ENCODE results near the gene CTDP1.
"Not testable (repeated sequence)": the region's sequence is repeated elsewhere in the genome, so short reads cannot be mapped to it uniquely, and the experiment has no call there.

CTDP1 gene

DNA sequence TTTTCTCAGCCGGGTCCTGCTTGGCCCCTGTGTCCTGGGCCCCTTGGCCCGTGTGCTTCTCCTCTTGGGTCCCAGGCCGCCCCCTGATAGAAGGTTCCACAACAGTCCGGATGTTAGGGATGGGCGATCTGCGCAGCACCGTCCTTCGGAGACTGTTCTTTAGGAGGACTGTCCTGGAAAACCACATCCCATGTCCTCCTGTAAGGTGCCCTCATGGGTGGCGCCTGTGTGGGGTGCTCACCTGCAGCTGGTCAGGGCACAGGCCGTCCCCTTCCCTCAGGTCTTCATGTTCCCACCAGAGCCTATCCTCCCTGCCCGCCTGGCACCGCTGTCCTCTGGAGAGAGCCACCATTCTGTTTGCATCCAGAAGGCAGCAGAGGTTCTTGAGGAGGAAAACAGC lies 50.0 kb downstream of the CTDP1 start:
- H3K4me1 Mint-ChIP-seq (ENCODE audit: low read depth): peaks cover 8% of the 10 kb centered on the region
- H3K9me3 Mint-ChIP-seq (ENCODE audit: low read depth): no peaks in the 10 kb centered on the region
- H3K27ac Mint-ChIP-seq: no peak overlapping the region
- H3K27me3 Mint-ChIP-seq: no peaks in the 10 kb centered on the region
- H3K36me3 Mint-ChIP-seq: peaks cover 47% of the 10 kb centered on the region
- H3K4me3 Mint-ChIP-seq: no peak overlapping the region

DNA sequence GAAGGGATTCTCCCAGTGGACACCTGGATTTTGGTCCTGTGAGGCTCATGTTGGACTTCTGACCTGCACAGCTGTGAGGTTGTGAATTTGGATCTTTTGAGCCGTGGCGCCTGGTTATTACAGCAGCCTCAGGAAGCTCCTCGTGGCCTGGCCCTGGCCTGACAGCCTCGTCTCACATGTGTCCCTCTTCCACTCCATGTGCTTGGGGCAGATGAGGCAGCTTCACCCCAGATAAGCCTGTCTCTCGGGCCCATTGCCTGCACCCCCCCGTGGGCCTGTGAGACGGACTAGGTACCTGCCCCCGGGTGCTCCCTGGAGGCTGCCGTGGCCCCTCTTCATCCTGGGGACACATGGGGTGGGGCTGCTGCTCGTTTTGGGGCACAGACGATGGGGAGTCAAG lies 51.2 kb downstream of the CTDP1 start:
- H3K4me1 Mint-ChIP-seq (ENCODE audit: low read depth): peaks cover 4% of the 10 kb centered on the region
- H3K36me3 Mint-ChIP-seq: peaks cover 44% of the 10 kb centered on the region
- H3K27ac Mint-ChIP-seq: no peak overlapping the region
- no peak overlapping the region for H3K4me3 Mint-ChIP-seq
- H3K27me3 Mint-ChIP-seq: no peaks in the 10 kb centered on the region
- no peaks in the 10 kb centered on the region for H3K9me3 Mint-ChIP-seq (ENCODE audit: low read depth)

DNA sequence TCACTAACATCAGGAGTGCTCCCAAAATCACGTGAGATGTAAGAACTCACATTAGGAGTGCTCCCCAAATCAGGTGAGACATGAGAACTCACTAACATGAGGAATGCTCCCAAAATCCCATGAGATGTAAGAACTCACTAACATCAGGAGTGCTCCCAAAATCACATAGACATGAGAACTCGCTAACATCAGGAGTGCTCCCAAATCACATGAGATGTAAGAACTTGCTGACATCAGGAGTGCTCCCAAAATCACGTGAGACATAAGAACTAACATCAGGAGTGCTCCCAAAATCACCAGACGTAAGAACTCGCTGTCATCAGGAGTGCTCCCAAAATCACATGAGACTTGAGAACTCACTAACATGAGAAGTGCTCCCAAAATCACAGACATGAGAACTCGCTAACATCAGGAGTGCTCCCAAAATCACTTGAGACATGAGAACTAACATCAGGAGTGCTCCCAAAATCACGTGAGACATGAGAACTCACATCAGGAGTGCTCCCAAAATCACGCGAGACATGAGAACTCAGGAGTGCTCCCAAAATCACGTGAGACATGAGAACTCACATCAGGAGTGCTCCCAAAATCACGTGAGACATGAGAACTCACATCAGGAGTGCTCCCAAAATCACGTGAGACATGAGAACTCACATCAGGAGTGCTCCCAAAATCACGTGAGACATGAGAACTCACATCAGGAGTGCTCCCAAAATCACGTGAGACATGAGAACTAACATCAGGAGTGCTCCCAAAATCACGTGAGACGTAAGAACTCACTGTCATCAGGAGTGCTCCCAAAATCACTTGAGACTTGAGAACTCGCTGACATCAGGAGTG lies 52.5 kb downstream of the CTDP1 start:
- not testable (repeated sequence) for H3K4me3 Mint-ChIP-seq; H3K27ac Mint-ChIP-seq; H3K9me3 Mint-ChIP-seq (ENCODE audit: low read depth); H3K4me1 Mint-ChIP-seq (ENCODE audit: low read depth); H3K27me3 Mint-ChIP-seq
- peaks cover 41% of the 10 kb centered on the region for H3K36me3 Mint-ChIP-seq

DNA sequence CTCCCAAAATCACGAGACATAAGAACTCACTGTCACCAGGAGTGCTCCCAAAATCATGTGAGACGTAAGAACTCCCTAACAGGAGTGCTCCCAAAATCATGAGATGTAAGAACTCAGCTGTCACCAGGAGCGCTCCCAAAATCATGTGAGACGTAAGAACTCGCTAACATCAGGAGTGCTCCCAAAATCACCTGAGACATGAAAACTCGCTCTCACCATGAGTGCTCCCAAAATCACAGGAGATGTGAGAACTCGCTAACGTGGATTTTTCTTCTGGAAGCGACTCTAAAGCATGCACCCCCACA lies 53.1 kb downstream of the CTDP1 start:
- H3K4me3 Mint-ChIP-seq: no peak overlapping the region
- H3K9me3 Mint-ChIP-seq (ENCODE audit: low read depth): no peaks in the 10 kb centered on the region

DNA sequence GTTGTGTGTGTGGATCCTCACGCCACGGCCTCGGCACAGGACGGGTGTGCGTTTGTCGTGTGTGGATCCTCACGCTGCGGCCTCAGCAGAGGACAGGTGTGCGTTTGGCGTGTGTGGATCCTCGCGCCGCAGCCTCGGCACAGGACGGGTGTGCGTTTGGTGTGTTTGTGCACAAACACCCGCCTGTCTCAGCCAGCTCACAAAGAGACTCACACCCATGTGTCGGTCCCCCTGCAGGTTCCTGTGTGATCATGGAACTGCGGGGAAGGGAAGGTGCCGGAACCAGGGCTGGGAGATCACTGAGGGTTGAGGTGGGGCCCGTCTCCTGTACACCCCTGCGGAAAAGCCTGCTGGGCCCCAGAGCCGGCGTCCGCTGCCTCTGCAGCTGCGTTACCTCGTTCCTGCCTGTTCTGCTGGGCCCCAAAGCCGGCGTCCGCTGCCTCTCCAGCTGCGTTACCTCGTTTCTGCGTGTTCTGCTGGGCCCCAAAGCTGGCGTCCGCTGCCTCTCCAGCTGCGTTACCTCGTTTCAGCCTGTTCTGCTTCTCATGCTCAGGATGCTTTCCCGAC lies 53.6 kb downstream of the CTDP1 start:
- Mint-ChIP-seq H3K36me3 (peaks cover 37% of the 10 kb centered on the region), H3K27me3 (no peaks in the 10 kb centered on the region), H3K9me3 (ENCODE audit: low read depth) (no peaks in the 10 kb centered on the region), H3K27ac (no peak overlapping the region), H3K4me1 (ENCODE audit: low read depth) (no peaks in the 10 kb centered on the region), H3K4me3 (no peak overlapping the region)

More for the DNA sequence above, 53.1 kb downstream of the CTDP1 start:
- Mint-ChIP-seq H3K27ac (no peak overlapping the region), H3K36me3 (peaks cover 38% of the 10 kb centered on the region), H3K27me3 (no peaks in the 10 kb centered on the region), H3K4me1 (ENCODE audit: low read depth) (no peaks in the 10 kb centered on the region)

DNA sequence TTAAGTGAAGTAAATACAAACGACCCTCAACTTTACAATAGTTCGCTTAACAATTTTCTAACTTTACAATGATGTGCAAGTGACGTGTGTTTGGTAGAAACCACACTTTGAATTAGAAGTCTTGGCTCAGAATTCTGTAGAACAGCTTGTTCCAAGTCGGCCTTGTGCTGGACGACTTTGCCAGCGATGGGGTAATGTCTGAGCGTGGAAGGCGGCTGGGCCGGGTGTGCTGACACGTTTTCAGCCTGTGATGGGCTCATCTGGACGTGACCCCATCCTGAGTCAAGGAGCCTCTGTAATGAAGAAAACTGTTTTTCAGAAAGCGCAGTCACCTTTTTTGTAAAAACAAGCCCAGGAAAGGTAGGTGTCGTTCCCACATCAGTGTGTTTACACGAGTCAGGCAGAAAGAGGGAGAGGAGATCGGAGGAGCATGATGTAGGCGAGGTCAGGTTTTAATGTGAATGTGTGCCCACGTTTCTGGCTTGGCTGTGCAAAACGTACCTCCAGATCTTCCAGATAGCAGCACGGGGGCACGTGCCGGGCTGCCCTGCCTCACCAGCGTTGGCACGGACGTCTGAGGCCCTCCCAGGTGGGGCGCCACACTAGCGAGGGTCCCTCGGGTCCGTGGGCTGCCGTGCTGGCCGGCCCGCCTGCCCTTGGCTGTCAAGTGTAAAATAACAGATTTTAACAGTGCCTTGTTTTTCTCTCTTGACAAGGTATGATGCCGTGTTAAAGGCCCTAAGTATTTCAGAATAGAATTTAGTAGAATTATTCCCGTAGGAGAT lies 54.6 kb downstream of the CTDP1 start:
- H3K9me3 Mint-ChIP-seq (ENCODE audit: low read depth): no peaks in the 10 kb centered on the region
- H3K4me3 Mint-ChIP-seq: no peak overlapping the region
- H3K4me1 Mint-ChIP-seq (ENCODE audit: low read depth): peaks cover 3% of the 10 kb centered on the region
- H3K27me3 Mint-ChIP-seq: no peaks in the 10 kb centered on the region
- peaks cover 34% of the 10 kb centered on the region for H3K36me3 Mint-ChIP-seq
- no peak overlapping the region for H3K27ac Mint-ChIP-seq

DNA sequence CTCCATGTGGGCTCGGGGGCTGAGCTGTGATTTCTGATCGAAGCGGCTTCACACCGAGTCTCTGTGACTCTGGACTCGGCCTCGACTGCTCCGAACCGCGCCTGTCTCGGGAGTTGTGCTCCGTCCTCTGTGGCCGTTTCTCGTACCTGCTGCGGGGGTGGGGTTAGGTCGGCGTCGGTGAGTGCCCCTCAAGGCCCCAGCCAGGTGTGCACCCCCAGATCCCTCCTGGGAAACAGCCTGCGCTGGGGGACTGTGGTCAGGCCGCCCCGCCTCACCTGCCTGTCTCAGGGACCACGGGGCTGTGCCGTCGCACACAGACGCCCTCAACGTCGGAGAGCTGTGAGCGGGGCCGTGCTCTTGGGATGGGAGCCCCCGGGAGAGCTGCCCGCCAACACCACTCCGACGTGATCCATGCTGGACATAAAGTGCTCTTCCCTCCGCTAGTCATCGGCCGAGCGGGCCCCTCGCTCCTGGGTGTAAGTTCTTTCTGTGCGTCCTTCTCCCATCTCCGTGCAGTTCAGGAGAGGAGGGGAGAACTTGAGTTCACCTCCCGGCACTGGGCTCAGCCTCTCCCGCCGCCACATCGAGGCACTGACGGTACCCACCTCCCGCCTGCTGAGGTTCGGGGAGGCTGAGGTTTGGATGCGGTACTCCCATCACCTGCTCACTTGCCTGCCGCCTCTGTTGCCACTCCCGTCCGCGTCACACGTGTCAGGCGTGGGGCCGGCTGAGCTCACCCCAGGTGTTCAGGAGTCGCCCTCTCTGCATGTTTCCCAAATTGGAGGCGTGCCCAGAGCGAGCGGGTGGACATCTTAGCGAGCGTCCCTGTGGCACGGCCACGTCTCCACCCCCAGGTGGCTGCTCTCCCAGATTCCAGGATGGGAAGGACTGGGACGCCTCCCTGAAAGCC lies 55.7 kb downstream of the CTDP1 start:
- H3K4me1 Mint-ChIP-seq (ENCODE audit: low read depth): peaks cover 3% of the 10 kb centered on the region
- peaks cover 28% of the 10 kb centered on the region for H3K36me3 Mint-ChIP-seq
- no peaks in the 10 kb centered on the region for H3K9me3 Mint-ChIP-seq (ENCODE audit: low read depth)

DNA sequence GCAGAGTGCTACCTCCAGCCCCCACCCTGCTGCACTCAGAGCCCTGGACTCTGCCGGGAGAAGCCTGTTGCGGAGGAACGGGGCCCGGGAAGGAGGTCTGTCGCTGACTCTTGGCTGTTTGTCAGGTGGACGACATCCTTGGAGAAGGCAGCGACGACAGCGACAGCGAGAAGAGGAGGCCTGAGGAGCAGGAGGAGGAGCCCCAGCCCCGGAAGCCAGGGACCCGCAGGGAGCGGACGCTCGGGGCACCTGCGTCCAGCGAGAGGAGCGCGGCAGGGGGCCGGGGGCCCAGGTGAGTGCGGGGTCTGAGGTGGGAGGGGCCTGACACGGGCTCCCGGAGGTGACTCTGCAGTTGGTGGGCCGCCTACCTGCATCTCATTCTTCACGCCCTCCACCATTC lies 56.6 kb downstream of the CTDP1 start:
- Mint-ChIP-seq H3K4me3 (no peak overlapping the region), H3K4me1 (ENCODE audit: low read depth) (peaks cover 3% of the 10 kb centered on the region), H3K27ac (no peak overlapping the region), H3K27me3 (no peaks in the 10 kb centered on the region), H3K36me3 (peaks cover 26% of the 10 kb centered on the region), H3K9me3 (ENCODE audit: low read depth) (no peaks in the 10 kb centered on the region)

More for the DNA sequence above, 55.7 kb downstream of the CTDP1 start:
- H3K27me3 Mint-ChIP-seq: no peaks in the 10 kb centered on the region
- H3K4me3 Mint-ChIP-seq: no peak overlapping the region
- no peak overlapping the region for H3K27ac Mint-ChIP-seq

DNA sequence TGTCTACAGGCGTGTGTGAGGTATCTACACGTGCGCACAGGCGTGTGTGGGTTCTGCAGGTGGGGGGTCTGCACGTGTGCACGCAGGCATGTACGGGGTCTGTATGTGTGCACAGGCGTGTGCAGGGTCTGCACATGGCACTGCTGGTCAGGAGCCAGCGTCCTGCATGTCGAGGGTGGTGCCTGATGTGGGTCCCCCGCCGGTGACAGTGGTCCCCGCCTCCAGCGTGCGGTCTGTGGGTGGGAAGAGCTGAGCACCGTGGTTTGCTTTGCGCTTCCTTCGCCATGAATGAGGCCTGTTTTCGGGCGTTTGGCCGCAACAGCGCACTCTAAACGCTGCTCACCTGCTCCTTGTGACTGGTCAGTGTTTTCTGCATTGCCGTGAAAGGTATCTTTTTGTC lies 57.2 kb downstream of the CTDP1 start:
- Mint-ChIP-seq H3K36me3 (peaks cover 20% of the 10 kb centered on the region), H3K27me3 (no peaks in the 10 kb centered on the region), H3K4me1 (ENCODE audit: low read depth) (peaks cover 3% of the 10 kb centered on the region), H3K9me3 (ENCODE audit: low read depth) (no peaks in the 10 kb centered on the region), H3K27ac (no peak overlapping the region), H3K4me3 (no peak overlapping the region)

DNA sequence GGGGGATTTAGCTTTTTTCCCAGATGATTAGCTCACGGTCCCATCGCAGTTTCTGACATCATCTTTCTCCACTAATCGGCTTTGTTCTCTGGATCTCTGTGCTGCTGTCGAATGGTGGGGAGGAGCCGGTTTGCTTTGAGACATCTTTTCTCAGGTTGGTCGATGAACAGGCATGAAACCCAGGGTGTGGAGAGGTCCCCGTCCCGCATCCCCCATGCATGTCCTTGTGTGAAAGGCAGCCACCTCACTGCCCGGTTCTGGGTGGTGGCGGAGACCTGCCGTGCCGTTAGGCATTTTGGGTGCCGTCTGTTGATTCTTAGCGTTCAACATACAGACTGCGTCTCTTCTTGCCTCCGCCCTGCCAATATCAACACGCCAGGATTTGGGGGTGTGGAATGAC lies 57.8 kb downstream of the CTDP1 start:
- H3K9me3 Mint-ChIP-seq (ENCODE audit: low read depth): no peaks in the 10 kb centered on the region
- no peak overlapping the region for H3K27ac Mint-ChIP-seq
- no peaks in the 10 kb centered on the region for H3K27me3 Mint-ChIP-seq
- H3K36me3 Mint-ChIP-seq: peaks cover 16% of the 10 kb centered on the region
- no peak overlapping the region for H3K4me3 Mint-ChIP-seq
- peaks cover 3% of the 10 kb centered on the region for H3K4me1 Mint-ChIP-seq (ENCODE audit: low read depth)

DNA sequence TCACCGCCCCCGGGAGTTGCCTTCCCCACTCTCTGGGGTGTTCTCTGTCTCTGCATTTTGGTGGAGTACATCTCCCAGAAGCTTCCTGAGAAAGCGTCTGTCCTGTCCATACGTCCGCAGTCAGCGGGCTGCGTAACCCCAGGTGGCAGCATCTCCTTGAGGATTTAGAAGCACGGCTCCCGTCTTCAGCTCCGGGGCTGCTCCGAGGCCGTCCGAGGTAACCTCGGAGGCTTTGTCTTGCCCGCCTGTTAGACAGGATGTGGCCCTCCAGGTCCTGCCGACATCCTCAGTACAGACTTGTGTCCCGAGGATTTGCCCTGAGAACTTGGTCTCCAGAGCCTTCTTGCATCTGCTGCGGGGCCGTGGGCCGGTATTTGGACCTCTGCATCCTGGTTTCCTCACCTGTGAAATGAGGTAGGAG lies 58.4 kb downstream of the CTDP1 start:
- peaks cover 16% of the 10 kb centered on the region for H3K36me3 Mint-ChIP-seq

DNA sequence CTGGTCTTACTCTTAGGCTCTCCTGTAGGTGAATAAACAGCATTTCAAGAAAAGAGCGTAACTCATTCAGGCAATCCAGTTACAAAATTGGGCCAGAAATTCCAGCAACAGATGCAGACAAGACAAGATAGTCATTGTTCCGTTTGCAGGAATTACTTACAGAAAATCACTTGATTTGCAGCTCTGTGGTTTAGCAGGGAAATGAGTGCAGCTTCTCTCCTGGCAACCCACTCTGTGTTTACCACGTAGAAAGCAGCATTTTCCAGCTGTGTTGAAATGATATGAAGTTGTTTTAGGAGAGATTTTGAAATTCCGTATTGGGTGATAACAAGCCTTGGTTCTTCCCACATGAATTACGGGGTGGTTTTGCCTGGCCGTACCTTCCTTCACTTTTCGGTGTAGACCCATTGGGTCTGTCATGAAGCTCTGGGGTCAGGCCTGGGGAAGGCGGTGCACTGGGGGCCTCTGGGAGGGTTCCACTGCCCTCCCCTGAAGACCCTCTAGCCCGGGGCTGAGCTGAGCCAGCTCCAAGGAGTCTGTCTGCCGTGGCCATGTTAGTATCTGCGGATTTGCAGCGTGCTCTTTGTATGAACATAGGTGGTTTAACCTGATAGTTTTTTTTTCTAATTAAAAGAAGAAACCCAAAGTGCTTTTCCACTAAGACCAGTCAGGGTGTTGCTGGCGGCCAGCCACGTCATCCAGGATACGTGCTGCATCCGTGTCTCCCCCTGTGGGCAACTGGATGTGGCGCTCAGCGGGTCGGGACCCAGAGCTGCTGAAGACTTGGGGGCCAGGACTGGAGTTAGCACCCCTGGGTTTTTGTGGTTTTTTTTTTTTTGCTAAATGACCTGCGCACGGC lies 59.2 kb downstream of the CTDP1 start:
- no peak overlapping the region for H3K27ac Mint-ChIP-seq

More for the DNA sequence above, 58.4 kb downstream of the CTDP1 start:
- no peak overlapping the region for H3K27ac Mint-ChIP-seq
- no peaks in the 10 kb centered on the region for H3K27me3 Mint-ChIP-seq
- H3K4me3 Mint-ChIP-seq: no peak overlapping the region
- H3K4me1 Mint-ChIP-seq (ENCODE audit: low read depth): peaks cover 3% of the 10 kb centered on the region
- H3K9me3 Mint-ChIP-seq (ENCODE audit: low read depth): no peaks in the 10 kb centered on the region

DNA sequence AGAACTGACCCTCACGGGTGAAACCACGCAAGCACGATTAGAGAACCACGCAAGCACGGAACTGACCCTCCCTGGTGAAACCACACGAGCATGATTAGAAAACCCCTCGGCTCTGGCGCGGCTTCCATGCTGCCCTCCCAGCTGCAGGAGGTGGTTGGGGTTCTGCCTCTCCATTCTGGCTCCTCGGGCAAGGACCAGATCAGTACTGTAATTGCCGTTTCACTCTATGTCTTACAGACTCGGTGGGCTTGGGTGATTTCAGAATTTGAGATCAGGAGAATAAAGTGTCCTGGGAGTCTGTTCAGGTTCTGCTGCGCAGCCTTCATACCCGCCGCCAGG lies 59.8 kb downstream of the CTDP1 start:
- H3K27ac Mint-ChIP-seq: no peak overlapping the region
- no peak overlapping the region for H3K4me3 Mint-ChIP-seq
- H3K4me1 Mint-ChIP-seq (ENCODE audit: low read depth): peaks cover 3% of the 10 kb centered on the region
- no peaks in the 10 kb centered on the region for H3K27me3 Mint-ChIP-seq
- H3K9me3 Mint-ChIP-seq (ENCODE audit: low read depth): no peaks in the 10 kb centered on the region
- peaks cover 18% of the 10 kb centered on the region for H3K36me3 Mint-ChIP-seq

More for the DNA sequence above, 59.2 kb downstream of the CTDP1 start:
- H3K4me3 Mint-ChIP-seq: no peak overlapping the region
- peaks cover 3% of the 10 kb centered on the region for H3K4me1 Mint-ChIP-seq (ENCODE audit: low read depth)
- no peaks in the 10 kb centered on the region for H3K9me3 Mint-ChIP-seq (ENCODE audit: low read depth)
- H3K27me3 Mint-ChIP-seq: no peaks in the 10 kb centered on the region
- peaks cover 16% of the 10 kb centered on the region for H3K36me3 Mint-ChIP-seq

DNA sequence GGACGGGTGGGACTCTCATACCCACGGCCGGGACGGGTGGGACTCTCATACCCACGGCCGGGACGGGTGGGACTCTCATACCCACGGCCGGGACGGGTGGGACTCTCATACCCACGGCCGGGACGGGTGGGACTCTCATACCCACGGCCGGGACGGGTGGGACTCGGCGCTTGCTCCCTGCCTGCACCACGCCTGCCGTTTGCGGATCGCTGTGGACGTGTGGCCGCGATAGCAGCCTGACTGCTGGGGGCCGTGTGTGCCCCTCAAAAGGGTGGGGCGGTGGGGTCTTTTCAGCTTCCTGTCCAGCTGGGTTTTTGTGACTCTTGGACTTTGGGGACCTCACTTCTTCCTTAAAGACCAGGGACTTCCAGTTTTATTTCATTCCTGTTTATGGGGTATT lies 60.4 kb downstream of the CTDP1 start:
- H3K27me3 Mint-ChIP-seq; H3K9me3 Mint-ChIP-seq (ENCODE audit: low read depth); H3K4me3 Mint-ChIP-seq; H3K4me1 Mint-ChIP-seq (ENCODE audit: low read depth); H3K27ac Mint-ChIP-seq: not testable (repeated sequence)
- H3K36me3 Mint-ChIP-seq: peaks cover 20% of the 10 kb centered on the region

Measured in activated naive CD8-positive, alpha-beta T cell (primary cell).